NCI-H1417 treated with DMSO at 0.1 percent for 48 hours (cell line): ENCODE results near the gene SULT1C4.
"Not testable (repeated sequence)": the region's sequence is repeated elsewhere in the genome, so short reads cannot be mapped to it uniquely, and the experiment has no call there.

ENCODE experiments used
- DNase-seq: peaks from one replicate; lab custom pipeline; 2025; lab: John Stamatoyannopoulos, UW

Gene SULT1C4

GRCh38 chr2:108377815-108378630 is at the start of gene SULT1C4:
Gene SULT1C4, plus strand, starts transcription at chr2:108377954. Its CDS starts 384 bp downstream, at chr2:108378338.
- DNase-seq = no peak

GRCh38 chr2:108329771-108330170 is 48.0 kb upstream of the SULT1C4 start:
- no peak for DNase-seq

GRCh38 chr2:108330979-108331378 is 46.8 kb upstream of the SULT1C4 start:
- DNase-seq = no peak

- no peak for DNase-seq
Measured at GRCh38 chr2:108345951-108346350, 31.8 kb upstream of the SULT1C4 start.

GRCh38 chr2:108346827-108347226 is 30.9 kb upstream of the SULT1C4 start:
- no peak for DNase-seq

GRCh38 chr2:108347786-108348185 is 30.0 kb upstream of the SULT1C4 start:
- DNase-seq = no peak

- DNase-seq = no peak
Measured at GRCh38 chr2:108348816-108349570, 28.8 kb upstream of the SULT1C4 start.

GRCh38 chr2:108349571-108349928 is 28.2 kb upstream of the SULT1C4 start:
- no peak for DNase-seq

GRCh38 chr2:108351889-108352288 is 25.9 kb upstream of the SULT1C4 start:
- no peak for DNase-seq

- DNase-seq = no peak
Measured at GRCh38 chr2:108354136-108354535, 23.6 kb upstream of the SULT1C4 start.

GRCh38 chr2:108355906-108356734 is 21.6 kb upstream of the SULT1C4 start:
- no peak for DNase-seq

- DNase-seq = not testable (repeated sequence)
Measured at GRCh38 chr2:108359336-108359735, 18.4 kb upstream of the SULT1C4 start.

- no peak for DNase-seq
Measured at GRCh38 chr2:108360776-108361468, 16.8 kb upstream of the SULT1C4 start.

GRCh38 chr2:108363024-108363907 is 14.5 kb upstream of the SULT1C4 start:
- no peak for DNase-seq

- DNase-seq = no peak
Measured at GRCh38 chr2:108363908-108364225, 13.9 kb upstream of the SULT1C4 start.

- DNase-seq = no peak
Measured at GRCh38 chr2:108364676-108365297, 13.0 kb upstream of the SULT1C4 start.

GRCh38 chr2:108365656-108366055 is 12.1 kb upstream of the SULT1C4 start:
- DNase-seq = no peak

GRCh38 chr2:108367014-108367413 is 10.7 kb upstream of the SULT1C4 start:
- DNase-seq = no peak

GRCh38 chr2:108367561-108368175 is 10.1 kb upstream of the SULT1C4 start:
- DNase-seq = no peak

GRCh38 chr2:108369153-108369552 is 8.6 kb upstream of the SULT1C4 start:
- no peak for DNase-seq
